Mucosa of rectum (tissue), 2 donors: Measurements from ENCODE around the gene SNED1.
"Not testable (repeated sequence)": the region's sequence is repeated elsewhere in the genome, so short reads cannot be mapped to it uniquely, and the experiment has no call there.

Source experiments
- H3K27ac ChIP-seq, 2 donors: one replicate each; pipeline ENCODE4 v1.7.0; 2013; ENCODE audit warnings: inconsistent platforms in 2 of 2, low read depth in 2 of 2, low read length in 2 of 2
- H3K27me3 ChIP-seq, 2 donors: one replicate each; pipeline ENCODE4 v1.7.0; 2013; ENCODE audit warnings: low read length in 2 of 2; ENCODE audit not compliant: control insufficient read depth in 2 of 2, insufficient read depth in 2 of 2
- H3K36me3 ChIP-seq, 2 donors: one replicate each; pipeline ENCODE4 v1.7.0; 2013; ENCODE audit warnings: low read length in 2 of 2; ENCODE audit not compliant: control insufficient read depth in 2 of 2, insufficient read depth in 2 of 2
- H3K4me1 ChIP-seq, 2 donors: one replicate each; pipeline ENCODE4 v1.7.0; 2013; ENCODE audit warnings: low read length in 2 of 2, mild to moderate bottlenecking in 1 of 2; ENCODE audit not compliant: control insufficient read depth in 2 of 2, insufficient read depth in 2 of 2
- H3K4me3 ChIP-seq, 2 donors: one replicate each; pipeline ENCODE4 v1.7.0; 2013; ENCODE audit warnings: low read length in 2 of 2
- H3K9ac ChIP-seq, 2 donors: one replicate each; pipeline ENCODE4 v1.7.0; 2013; ENCODE audit warnings: low read length in 2 of 2, low read depth in 1 of 2, mild to moderate bottlenecking in 1 of 2
- H3K9me3 ChIP-seq, 2 donors: one replicate each; pipeline ENCODE4 v1.7.0; 2013; ENCODE audit warnings: low read length in 2 of 2; ENCODE audit not compliant: control insufficient read depth in 2 of 2
- donor health status: healthy.
- donor health status: Normal muscosa, but diverticular disease.

SNED1 gene

DNA sequence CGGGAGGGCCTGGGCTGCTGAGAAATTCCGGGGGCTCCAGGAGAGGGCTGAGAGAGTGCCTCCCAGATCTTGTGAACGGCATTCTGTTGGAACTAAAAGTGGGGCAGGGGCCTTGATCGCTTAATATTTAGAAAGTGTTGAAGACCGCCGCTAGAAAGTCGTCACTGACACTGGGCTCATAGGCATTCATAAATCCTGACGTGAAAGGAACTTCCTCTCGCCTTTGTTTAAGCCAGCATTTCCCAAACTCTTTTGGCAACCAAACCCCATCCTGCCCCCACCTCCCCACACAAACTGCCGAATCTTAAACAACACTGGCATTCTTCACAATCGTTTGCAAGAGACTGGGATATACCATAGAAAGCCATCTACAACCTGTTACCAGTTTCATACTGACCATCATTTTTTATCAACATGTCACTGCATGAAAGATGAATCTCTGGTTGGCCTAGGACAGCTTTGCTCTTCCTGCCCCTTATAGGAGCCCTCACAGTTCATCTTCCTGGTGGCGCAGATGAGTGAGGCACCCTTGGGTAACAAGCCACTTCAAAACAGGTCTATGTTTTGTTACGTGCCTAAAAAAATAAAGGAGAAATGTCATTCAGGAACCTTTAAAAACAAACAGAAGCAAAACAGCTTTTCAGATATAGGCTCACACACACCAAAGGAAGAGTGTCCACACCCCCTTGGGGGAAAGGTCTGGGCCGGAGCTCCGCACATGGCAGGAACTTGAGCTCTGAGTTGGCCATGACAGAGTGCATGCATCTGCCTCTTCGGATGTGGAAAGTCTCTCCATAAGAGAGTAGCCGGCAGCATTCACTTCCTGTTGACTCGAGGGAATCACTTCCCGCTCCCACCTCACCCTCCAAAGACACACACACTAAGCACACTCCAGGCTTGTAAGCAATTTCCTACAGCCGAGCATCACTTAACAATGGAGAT, 90.6 kb downstream of the SNED1 start:
- no peaks in the 10 kb centered on the region for H3K27me3 ChIP-seq
- H3K27ac ChIP-seq: no peak overlapping the region
- H3K9me3 ChIP-seq: no peaks in the 10 kb centered on the region
- no peak overlapping the region for H3K9ac ChIP-seq
- H3K4me3 ChIP-seq: no peak overlapping the region
- H3K36me3 ChIP-seq: peaks cover 57 to 63% of the 10 kb centered on the region in 2 donors
- peaks cover 0 to 4% of the 10 kb centered on the region in 2 donors for H3K4me1 ChIP-seq

DNA sequence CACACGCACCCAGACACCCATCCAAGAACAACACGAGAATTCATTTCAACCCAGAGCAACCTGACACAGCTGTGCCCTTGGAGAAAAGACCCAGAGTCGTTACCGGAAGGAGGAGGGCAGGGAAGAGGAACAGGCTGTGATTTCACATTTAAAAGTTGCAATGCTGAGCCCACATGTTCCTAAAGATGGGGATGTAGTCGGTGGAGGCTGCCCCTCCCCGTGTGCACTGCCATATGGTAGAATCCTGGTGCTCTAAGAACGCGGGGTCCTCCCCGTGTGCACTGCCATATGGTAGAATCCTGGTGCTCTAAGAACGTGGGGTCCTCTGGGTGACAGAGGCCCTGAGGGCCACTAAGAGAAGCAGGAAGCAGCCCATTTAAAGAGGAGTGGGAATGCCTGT, 92.8 kb downstream of the SNED1 start:
- Histone ChIP-seq H3K27me3 (no peaks in the 10 kb centered on the region), H3K36me3 (peaks cover 73 to 74% of the 10 kb centered on the region in 2 donors), H3K4me3 (no peak overlapping the region), H3K9ac (no peak overlapping the region), H3K9me3 (no peaks in the 10 kb centered on the region), H3K27ac (no peak overlapping the region), H3K4me1 (peaks cover 0 to 4% of the 10 kb centered on the region in 2 donors)

DNA sequence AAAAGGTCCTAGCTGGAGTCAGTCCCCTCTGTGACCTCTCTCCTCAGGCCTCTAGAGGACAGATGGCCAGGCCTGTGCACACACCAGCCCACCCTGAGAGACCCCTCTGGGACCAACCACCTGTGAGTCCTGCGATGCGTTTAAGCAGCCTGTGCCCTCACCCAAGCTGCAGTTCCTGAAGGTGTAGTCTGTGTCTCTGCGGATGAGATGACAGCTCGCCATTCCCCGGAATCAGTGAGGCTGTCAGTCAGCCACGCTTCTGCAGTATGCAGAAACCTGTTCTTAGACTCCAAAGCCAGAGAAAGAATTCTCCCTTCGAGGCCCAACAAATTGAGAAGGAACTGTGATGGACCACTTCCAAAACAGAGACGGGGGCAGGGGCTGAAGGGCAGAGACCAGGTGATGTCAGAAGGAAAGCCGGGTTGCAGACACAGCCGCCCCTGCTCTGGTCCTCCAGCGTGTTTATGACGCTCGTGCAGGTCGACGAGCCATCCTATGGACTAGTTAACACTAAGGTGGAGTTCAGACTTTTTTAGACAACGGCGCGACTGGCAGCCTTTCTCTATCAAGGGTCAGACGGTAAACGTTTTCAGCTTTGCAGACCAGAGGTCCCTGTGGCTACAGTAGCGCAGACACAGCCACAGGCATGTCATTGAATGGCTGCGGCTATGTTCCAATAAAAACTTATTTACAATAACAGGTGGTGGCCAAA, 93.5 kb downstream of the SNED1 start:
- Histone ChIP-seq H3K27me3 (no peaks in the 10 kb centered on the region), H3K9ac (no peak overlapping the region), H3K9me3 (no peaks in the 10 kb centered on the region), H3K4me1 (peaks cover 0 to 4% of the 10 kb centered on the region in 2 donors), H3K36me3 (peaks cover 71 to 74% of the 10 kb centered on the region in 2 donors), H3K27ac (no peak overlapping the region), H3K4me3 (no peak overlapping the region)

DNA sequence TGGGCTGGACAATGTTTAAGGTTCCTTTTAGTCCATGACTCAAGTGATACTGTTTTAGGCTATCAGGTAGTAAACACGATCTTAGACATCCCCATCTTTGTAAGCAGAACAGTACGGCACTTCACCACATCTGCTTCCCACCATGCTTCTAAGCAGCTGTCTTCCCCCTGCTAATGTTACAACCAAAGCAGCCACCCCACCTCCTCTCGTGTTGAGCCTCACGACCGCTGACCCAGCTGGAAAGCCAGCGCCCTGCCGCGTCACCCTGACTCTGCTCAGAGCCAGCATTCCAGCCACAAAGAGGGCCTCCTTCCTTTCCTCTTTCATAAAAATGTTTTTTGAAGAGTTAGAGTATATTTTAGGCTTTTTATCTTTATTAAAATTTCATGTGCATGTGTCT, 94.3 kb downstream of the SNED1 start:
- no peaks in the 10 kb centered on the region for H3K9me3 ChIP-seq
- peaks cover 71 to 75% of the 10 kb centered on the region in 2 donors for H3K36me3 ChIP-seq
- H3K27me3 ChIP-seq: no peaks in the 10 kb centered on the region
- H3K4me1 ChIP-seq: peaks cover 0 to 4% of the 10 kb centered on the region in 2 donors
- no peak overlapping the region for H3K9ac ChIP-seq
- H3K27ac ChIP-seq: no peak overlapping the region
- no peak overlapping the region for H3K4me3 ChIP-seq

DNA sequence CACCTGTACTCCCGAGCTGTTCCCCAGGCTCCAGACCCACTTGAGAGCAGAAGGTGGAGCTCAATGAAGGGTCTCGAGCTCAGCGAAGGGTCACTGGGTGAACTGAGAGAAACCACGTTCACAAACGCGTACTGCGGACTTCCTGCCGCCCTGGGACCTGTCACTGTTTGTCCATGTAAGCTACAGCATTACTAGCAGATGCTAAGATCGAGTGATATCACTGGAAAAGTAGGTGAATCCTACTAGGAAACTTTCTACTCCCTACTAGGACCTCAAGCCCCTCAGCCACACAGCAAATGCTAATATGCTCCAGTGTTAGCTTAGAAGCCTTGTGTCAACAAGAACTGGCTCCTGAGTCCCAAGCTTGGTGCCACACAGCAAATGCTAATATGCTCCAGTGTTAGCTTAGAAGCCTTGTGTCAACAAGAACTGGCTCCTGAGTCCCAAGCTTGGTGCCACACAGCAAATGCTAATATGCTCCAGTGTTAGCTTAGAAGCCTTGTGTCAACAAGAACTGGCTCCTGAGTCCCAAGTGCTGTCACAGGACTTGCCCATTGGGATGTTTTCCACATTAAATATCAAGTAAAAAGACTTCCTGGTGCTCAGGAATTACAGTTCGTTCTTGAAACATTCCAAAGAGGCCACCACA, 94.8 kb downstream of the SNED1 start:
- not testable (repeated sequence) for H3K4me1 ChIP-seq, H3K27ac ChIP-seq, H3K9me3 ChIP-seq, H3K9ac ChIP-seq, H3K4me3 ChIP-seq, H3K27me3 ChIP-seq
- H3K36me3 ChIP-seq: peaks cover 69 to 75% of the 10 kb centered on the region in 2 donors

DNA sequence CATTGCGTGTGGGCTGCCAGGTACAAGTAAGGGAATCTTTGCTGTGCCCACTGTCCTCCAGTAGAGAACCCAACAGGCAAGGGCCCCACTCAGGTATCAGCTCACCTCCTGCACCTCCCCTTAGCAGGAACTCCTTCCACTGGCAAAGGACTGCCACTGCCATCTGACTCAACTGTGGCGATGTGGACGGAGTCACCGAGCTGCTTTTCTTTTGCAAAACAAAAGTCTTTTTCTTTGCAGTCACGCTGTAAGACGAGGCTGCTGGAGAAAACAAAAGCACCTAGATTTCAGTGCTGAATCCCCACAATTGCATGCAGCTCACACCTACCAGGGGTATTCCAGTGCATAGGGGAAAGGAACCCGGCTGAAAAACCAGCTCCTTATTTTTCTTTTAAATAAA, 95.8 kb downstream of the SNED1 start:
- H3K9ac ChIP-seq: no peak overlapping the region
- no peak overlapping the region for H3K4me3 ChIP-seq
- H3K27ac ChIP-seq: no peak overlapping the region
- H3K9me3 ChIP-seq: no peaks in the 10 kb centered on the region
- H3K36me3 ChIP-seq: peaks cover 66 to 74% of the 10 kb centered on the region in 2 donors
- no peaks in the 10 kb centered on the region for H3K27me3 ChIP-seq
- H3K4me1 ChIP-seq: peaks cover 0 to 4% of the 10 kb centered on the region in 2 donors

DNA sequence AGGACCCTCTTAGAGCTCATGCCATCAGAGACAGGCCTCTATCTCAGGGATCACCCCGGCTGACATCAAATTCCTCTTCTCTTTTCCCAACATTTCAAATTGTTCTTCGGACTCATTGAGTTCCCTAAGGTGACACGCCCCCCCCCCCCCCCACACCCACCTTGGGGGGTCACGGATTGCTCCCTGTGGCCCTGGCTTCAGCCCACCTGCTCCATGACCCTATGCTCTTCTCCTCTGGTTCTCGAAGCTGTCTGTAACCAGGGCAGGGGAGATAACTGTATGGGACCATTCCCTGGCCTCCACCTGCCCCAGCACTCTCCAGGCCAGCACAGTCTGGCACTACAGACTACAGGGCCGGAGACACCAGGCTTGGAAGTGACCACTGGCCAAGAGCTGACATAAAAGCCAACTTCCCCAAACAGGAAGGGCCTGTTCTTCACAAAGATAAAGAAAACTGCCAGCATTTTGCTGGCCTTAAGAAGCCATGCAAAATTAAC, 96.6 kb downstream of the SNED1 start:
- H3K4me3 ChIP-seq: no peak overlapping the region
- H3K27ac ChIP-seq: no peak overlapping the region
- H3K4me1 ChIP-seq: peaks cover 0 to 4% of the 10 kb centered on the region in 2 donors
- H3K27me3 ChIP-seq: no peaks in the 10 kb centered on the region
- H3K9me3 ChIP-seq: no peaks in the 10 kb centered on the region
- no peak overlapping the region for H3K9ac ChIP-seq
- H3K36me3 ChIP-seq: peaks cover 69 to 73% of the 10 kb centered on the region in 2 donors

DNA sequence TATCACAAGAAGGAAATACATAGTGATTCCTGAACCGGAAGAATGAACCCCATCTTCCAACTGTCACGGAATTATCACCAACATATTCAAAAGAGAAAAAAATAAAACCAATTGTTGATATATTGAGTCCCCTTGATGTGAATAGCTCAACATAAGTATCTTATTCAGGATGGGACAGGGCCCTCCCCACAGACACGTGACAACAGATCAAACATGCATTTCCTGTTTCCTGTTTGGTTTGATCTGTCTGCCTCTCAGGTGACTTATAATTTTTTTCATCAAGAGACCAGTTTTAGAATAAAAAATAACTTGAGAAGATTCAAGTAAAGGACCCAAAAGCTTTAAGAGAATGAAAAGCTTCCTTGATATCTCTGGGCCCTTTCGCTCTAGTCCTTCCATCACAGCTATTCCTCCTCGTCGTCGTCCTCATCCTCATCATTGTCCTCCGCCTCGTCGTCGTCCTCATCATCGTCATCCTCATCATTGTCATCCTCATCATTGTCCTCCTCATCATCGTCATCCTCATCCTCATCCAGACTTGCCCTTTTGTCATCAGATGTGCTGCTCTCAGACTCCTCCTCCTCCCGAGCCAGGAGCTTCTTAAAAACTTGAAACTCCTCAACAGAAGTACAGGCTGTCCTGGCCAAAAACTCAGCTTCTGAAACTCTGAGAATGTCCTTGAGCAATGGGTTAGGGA, 97.3 kb downstream of the SNED1 start:
- no peak overlapping the region for H3K4me3 ChIP-seq
- peaks cover 71 to 72% of the 10 kb centered on the region in 2 donors for H3K36me3 ChIP-seq
- H3K27ac ChIP-seq: no peak overlapping the region
- H3K27me3 ChIP-seq: no peaks in the 10 kb centered on the region
- H3K9ac ChIP-seq: peak overlapping the region in 1 of 2 donors; percentile 14
- H3K4me1 ChIP-seq: peaks cover 4 to 7% of the 10 kb centered on the region in 2 donors
- H3K9me3 ChIP-seq: no peaks in the 10 kb centered on the region

DNA sequence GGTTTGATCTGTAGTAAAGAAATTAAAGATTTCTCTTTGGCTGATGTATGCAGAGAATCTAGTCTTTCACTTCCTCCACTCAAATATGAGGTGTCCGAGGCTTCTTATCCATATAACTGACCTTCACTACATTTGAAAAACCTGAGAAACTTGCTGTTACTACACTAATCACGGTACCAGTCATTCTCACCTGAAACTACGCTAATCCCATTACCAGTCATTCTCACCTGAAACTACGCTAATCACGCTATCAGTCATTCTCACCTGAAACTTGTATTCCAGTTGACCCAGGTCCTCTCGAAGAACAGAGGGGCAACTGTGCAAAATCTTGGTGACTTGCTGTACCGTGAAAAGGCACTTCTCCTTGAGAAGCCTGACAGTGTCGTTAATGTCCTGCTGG, 98.6 kb downstream of the SNED1 start:
- H3K27me3 ChIP-seq: no peaks in the 10 kb centered on the region
- no peak overlapping the region for H3K27ac ChIP-seq
- peaks cover 63 to 67% of the 10 kb centered on the region in 2 donors for H3K36me3 ChIP-seq
- H3K4me1 ChIP-seq: peaks cover 10 to 15% of the 10 kb centered on the region in 2 donors
- no peak overlapping the region for H3K4me3 ChIP-seq
- no peaks in the 10 kb centered on the region for H3K9me3 ChIP-seq
- no peak overlapping the region for H3K9ac ChIP-seq
